Measurements from ENCODE around the gene ARHGAP10.

ARHGAP10 gene

GRCh38 chr4:147825451-147826287 is 93.8 kb downstream of the ARHGAP10 start:
- no peak for DNase-seq

GRCh38 chr4:147826288-147826646 is 94.4 kb downstream of the ARHGAP10 start:
- DNase-seq: no peak
- no peak for TF ChIP-seq GATA1 (IDR thresholded peaks at IDR 0.05; ENCODE audit: low read depth, low read length)
- TF ChIP-seq POLR2A (IDR thresholded peaks at IDR 0.05; ENCODE audit: low read length): no peak

More at GRCh38 chr4:147825451-147826287, 93.8 kb downstream of the ARHGAP10 start:
- no peak for TF ChIP-seq GATA1 (IDR thresholded peaks at IDR 0.05; ENCODE audit: low read depth, low read length)
- TF ChIP-seq POLR2A (IDR thresholded peaks at IDR 0.05; ENCODE audit: low read length): no peak

GRCh38 chr4:147828331-147828905 is 96.5 kb downstream of the ARHGAP10 start:
- TF ChIP-seq POLR2A (IDR thresholded peaks at IDR 0.05; ENCODE audit: low read length) (no peak), GATA1 (IDR thresholded peaks at IDR 0.05; ENCODE audit: low read depth, low read length) (no peak)
- no peak for DNase-seq

- no peak for TF ChIP-seq GATA1 (IDR thresholded peaks at IDR 0.05; ENCODE audit: low read depth, low read length)
- TF ChIP-seq POLR2A (IDR thresholded peaks at IDR 0.05; ENCODE audit: low read length): no peak
- no peak for DNase-seq
Observed at GRCh38 chr4:147829401-147830101, 97.7 kb downstream of the ARHGAP10 start.

- no peak for TF ChIP-seq POLR2A (IDR thresholded peaks at IDR 0.05; ENCODE audit: low read length)
- no peak for TF ChIP-seq GATA1 (IDR thresholded peaks at IDR 0.05; ENCODE audit: low read depth, low read length)
- no peak for DNase-seq
Observed at GRCh38 chr4:147830102-147830463, 98.2 kb downstream of the ARHGAP10 start.

GRCh38 chr4:147830987-147831386 is 99.1 kb downstream of the ARHGAP10 start:
- DNase-seq: no peak
- TF ChIP-seq GATA1 (IDR thresholded peaks at IDR 0.05; ENCODE audit: low read depth, low read length) (no peak), POLR2A (IDR thresholded peaks at IDR 0.05; ENCODE audit: low read length) (no peak)

GRCh38 chr4:147831551-147832171 is 99.8 kb downstream of the ARHGAP10 start:
- DNase-seq: peak in 1 of 2 experiments; percentile 29
- TF ChIP-seq POLR2A (IDR thresholded peaks at IDR 0.05; ENCODE audit: low read length): no peak
- no peak for TF ChIP-seq GATA1 (IDR thresholded peaks at IDR 0.05; ENCODE audit: low read depth, low read length)

GRCh38 chr4:147833254-147833653 is 101.4 kb downstream of the ARHGAP10 start:
- DNase-seq: no peak
- no peak for TF ChIP-seq POLR2A (IDR thresholded peaks at IDR 0.05; ENCODE audit: low read length)
- no peak for TF ChIP-seq GATA1 (IDR thresholded peaks at IDR 0.05; ENCODE audit: low read depth, low read length)

- no peak for DNase-seq
- TF ChIP-seq GATA1 (IDR thresholded peaks at IDR 0.05; ENCODE audit: low read depth, low read length): no peak
- no peak for TF ChIP-seq POLR2A (IDR thresholded peaks at IDR 0.05; ENCODE audit: low read length)
Observed at GRCh38 chr4:147833741-147834140, 101.9 kb downstream of the ARHGAP10 start.

- DNase-seq: no peak
- no peak for TF ChIP-seq GATA1 (IDR thresholded peaks at IDR 0.05; ENCODE audit: low read depth, low read length)
- TF ChIP-seq POLR2A (IDR thresholded peaks at IDR 0.05; ENCODE audit: low read length): no peak
Observed at GRCh38 chr4:147834480-147834879, 102.6 kb downstream of the ARHGAP10 start.

- TF ChIP-seq GATA1 (IDR thresholded peaks at IDR 0.05; ENCODE audit: low read depth, low read length) (no peak), POLR2A (IDR thresholded peaks at IDR 0.05; ENCODE audit: low read length) (no peak)
- DNase-seq: no peak
Observed at GRCh38 chr4:147836807-147837206, 104.9 kb downstream of the ARHGAP10 start.

GRCh38 chr4:147837435-147837834 is 105.5 kb downstream of the ARHGAP10 start:
- no peak for DNase-seq
- TF ChIP-seq POLR2A (IDR thresholded peaks at IDR 0.05; ENCODE audit: low read length) (no peak), GATA1 (IDR thresholded peaks at IDR 0.05; ENCODE audit: low read depth, low read length) (no peak)

GRCh38 chr4:147837854-147838253 is 106.0 kb downstream of the ARHGAP10 start:
- TF ChIP-seq POLR2A (IDR thresholded peaks at IDR 0.05; ENCODE audit: low read length): no peak
- no peak for TF ChIP-seq GATA1 (IDR thresholded peaks at IDR 0.05; ENCODE audit: low read depth, low read length)
- no peak for DNase-seq

- TF ChIP-seq POLR2A (IDR thresholded peaks at IDR 0.05; ENCODE audit: low read length): no peak
- TF ChIP-seq GATA1 (IDR thresholded peaks at IDR 0.05; ENCODE audit: low read depth, low read length): no peak
- no peak for DNase-seq
Observed at GRCh38 chr4:147839200-147839599, 107.3 kb downstream of the ARHGAP10 start.

Data from erythroblast (primary cell).